ENCODE results near the gene KLK7.
"Not testable (repeated sequence)": the region's sequence is repeated elsewhere in the genome, so short reads cannot be mapped to it uniquely, and the experiment has no call there.

Gene KLK7

DNA sequence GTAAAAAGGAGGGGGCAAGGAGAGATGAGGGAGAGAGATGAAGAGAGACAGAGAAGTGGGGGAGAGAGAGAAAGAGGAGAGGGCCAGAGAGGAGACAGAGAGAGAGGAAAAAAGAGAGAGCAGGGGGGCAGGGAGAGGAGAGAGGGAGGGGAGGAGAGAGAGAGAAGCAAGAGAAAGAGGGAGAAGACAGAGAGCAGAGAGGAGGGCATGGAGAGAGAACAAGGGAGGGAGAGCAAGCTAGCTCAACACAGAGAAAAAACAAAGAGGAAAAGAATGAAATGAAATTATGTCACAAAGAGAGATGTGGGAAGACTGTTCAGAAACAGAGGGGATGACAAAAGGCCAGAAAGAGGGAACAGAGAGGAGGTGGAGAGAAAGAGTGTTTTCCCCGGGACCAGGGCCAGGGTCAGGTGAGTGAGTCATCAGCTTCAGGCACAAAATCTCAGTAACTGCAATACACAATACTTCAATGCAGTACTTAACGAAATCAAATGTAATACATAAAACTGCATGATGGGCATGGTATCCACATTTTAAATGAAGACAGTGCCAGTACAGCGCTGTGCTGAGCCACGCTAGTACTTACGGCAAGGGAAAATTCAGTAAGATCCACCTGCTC is 4.8 kb downstream of the KLK7 start:
- no peak for DNase-seq (ENCODE audit: low read depth in 2 of 2)

DNA sequence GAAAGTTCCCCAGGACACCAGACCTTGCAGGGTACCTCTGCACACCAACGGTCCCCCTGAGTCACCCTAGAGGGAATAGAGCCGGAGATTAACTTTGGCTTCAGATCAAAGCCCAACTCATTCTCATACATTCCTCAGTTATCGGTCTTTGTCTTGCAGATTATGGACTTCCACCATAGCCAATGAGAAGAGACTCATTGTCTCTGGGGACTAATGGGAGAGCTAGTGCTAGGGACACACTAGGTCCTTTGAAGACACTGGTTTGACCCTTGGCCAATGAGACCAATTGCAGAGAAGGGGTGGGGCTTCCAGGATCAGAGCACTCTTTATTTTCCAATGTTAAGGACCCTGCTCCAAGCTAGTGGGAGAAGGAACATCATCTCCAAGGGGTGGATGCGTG is 6.1 kb downstream of the KLK7 start:
- DNase-seq (ENCODE audit: low read depth in 2 of 2), result no peak

GRCh38 chr19:50975766-50976165 is 8.0 kb downstream of the KLK7 start:
- no peak for DNase-seq (ENCODE audit: low read depth in 2 of 2)

- DNase-seq (ENCODE audit: low read depth in 2 of 2), result no peak
Measured at GRCh38 chr19:50974702-50975556, 8.8 kb downstream of the KLK7 start.

DNA sequence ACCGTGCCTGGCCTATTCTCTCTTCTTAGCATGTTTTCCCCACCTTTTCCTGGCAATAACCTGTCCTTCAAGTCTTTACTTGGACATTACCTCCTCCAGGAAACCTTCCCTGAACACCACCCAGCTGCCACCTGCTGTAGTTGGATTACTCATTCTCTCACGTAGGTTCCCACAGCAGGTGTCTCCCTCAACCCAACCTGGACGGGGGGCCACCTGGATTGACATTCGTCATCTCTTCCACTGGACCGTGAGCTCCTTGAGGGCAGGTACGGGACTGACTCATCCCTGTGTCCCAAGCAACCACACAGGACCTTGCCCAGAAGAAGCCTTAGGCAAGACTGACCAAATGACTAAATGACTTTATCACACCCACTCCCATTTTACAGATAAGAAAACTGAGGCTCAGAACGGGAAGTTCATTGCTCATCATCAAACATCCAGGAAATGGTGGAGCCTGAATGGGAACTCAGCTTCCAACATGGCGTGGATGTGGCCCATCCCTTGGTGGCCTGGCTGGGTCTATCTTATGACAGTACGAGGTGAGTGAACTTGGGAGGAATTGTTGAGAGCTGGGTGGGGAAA is 10.8 kb downstream of the KLK7 start:
- no peak for DNase-seq (ENCODE audit: low read depth in 2 of 2)

- not testable (repeated sequence) for DNase-seq (ENCODE audit: low read depth in 2 of 2)
Measured at GRCh38 chr19:50969810-50970209, 13.9 kb downstream of the KLK7 start.

GRCh38 chr19:50969413-50969760 is 14.3 kb downstream of the KLK7 start, which contains the start of gene KLK6:
TSS of gene KLK6 (minus strand) at chr19:50969591. CDS start at chr19:50968104, 1,487 bp downstream.
- no peak for DNase-seq (ENCODE audit: low read depth in 2 of 2)

- DNase-seq (ENCODE audit: low read depth in 2 of 2), result no peak
Measured at GRCh38 chr19:50968716-50969412, 14.9 kb downstream of the KLK7 start.

DNA sequence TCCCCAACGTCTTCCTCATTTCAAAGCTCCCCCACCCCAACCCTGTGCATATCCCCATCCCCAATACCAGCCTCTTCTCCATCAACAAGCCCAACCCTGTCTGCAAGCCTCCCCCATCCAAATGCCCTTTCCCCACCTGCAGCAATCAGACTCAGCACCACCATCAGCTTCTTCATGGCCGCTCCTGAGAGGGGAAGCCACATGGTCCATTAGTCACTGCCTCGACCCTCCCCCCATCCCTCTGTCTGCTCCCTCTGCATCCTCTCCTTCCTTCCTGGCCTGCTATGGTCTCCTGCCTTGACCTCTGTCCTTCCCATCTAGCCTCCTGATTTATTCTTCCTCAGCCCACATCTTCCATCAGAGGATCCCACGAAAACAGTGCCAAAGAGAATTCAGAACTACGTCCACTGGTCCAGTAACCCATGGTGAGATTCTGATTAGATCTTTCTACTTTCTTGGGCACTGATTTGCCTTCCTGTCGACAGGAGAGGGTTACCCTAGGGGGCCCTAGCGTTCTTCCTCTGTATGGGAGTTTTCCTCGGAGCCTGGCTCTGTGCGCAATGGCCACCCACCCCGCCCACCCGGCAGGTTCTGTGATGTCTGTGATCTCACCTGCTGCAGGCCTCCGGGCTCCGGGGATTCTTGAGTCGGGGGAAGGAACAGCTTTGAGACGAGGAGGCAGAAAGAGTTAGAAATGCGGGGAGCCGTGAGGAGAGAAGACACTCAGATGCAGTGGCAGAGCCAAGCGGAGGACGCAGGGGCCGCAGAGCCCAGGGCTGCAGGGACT is 15.6 kb downstream of the KLK7 start:
- DNase-seq (ENCODE audit: low read depth in 2 of 2), result no peak

- no peak for DNase-seq (ENCODE audit: low read depth in 2 of 2)
Measured at GRCh38 chr19:50964266-50964665, 19.5 kb downstream of the KLK7 start.

DNA sequence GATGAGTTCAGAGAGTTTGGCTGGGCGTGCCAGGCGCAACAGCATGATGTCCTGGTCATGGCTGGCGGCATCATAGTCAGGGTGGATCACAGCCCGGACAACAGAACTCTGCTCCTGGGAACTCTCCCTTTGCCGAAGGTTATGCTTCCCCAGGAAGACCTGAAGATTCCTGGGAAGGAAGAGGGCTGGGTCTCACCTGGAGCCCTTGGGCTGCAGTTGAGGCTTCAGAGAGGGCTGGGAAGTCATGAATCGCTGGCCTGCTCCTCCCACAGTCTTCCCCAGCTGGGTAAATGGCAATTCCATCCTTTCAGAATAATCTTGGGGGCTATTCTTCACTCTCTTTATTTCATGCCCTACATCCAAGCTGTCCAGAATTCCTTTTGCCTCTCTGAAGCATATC is 20.3 kb downstream of the KLK7 start:
- no peak for DNase-seq (ENCODE audit: low read depth in 2 of 2)

DNA sequence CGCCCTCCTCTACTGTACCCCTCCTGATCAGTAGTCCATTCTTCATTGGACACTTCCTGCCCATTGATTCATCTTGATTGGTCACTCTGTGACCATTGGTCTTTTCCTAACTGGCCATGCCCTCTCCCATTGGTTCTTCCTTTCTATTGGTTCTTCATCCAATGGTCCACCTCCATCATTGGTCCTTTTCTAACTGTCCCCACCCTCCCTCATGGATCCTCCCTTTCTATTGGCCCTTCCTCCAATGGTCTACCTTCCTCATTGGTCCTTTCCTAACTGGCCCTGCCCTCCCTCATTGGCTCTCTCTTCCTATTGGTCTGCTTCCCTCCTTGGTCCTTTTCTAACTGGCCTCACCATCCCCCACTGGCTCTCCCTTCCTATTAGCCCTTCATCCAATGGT is 21.5 kb downstream of the KLK7 start:
- no peak for DNase-seq (ENCODE audit: low read depth in 2 of 2)

DNA sequence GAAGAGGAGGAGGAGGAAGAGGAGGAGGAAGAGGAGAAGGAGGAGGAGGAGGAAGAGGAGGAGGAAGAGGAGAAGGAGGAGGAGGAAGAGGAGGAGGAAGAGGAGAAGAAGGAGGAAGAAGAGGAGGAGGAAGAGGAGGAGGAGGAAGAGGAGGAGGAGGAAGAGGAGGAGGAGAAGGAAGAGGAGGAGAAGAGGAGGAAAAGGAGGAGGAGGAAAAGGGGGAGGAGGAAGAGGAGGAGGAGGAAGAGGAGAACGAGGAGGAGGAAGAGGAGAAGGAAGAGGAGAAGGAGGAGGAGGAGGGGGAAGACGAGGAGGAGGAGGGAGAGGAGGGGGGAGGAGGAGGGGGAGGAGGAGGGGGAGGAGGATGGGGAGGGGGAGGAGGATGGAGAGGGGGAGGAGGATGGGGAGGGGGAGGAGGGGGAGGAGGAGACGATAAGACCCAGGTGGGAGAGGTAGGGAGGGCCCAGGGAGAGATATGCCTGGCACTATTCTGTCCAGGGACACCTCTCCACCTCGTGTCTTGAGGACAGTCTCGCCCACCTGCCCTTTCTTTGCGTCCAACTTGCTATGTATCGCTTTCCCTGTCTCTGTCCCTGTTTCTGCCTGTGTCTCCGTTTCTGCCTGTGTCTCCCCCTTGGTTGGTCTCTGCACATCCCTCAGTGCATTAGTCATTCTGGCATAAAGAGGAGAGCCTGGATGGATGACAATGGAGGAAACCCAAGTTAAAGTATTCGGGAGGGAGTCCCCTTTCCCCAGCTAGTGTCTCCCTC is 23.8 kb downstream of the KLK7 start:
- no peak for DNase-seq (ENCODE audit: low read depth in 2 of 2)

- DNase-seq (ENCODE audit: low read depth in 2 of 2), result no peak
Measured at GRCh38 chr19:50957587-50957986, 26.1 kb downstream of the KLK7 start.

DNA sequence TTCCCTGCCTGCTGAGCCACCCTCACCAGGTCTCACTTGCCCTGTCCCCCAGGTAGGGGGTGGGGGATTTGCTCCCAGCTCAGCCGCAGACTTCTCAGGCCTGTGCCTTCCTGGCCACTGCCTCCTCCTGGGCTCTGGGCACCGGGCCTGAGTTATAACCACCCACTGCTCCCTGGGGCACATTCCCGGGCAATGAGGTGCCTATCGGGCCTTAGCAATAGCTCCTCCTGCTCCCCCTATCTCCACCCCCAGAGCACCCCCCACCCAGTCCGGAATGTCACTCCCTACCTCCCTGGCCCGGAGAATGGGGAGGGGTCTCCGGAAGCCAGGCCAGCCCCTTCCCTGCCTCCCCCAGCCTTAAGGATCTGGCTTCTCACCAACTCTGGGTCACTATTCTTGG is 30.8 kb downstream of the KLK7 start, which contains the start of gene KLK5:
Gene KLK5, minus strand, starts transcription at position 129 of the 400 bp plus-strand sequence. CDS start 381 bp downstream, outside the sequence.
- DNase-seq (ENCODE audit: low read depth in 2 of 2), result no peak

DNA sequence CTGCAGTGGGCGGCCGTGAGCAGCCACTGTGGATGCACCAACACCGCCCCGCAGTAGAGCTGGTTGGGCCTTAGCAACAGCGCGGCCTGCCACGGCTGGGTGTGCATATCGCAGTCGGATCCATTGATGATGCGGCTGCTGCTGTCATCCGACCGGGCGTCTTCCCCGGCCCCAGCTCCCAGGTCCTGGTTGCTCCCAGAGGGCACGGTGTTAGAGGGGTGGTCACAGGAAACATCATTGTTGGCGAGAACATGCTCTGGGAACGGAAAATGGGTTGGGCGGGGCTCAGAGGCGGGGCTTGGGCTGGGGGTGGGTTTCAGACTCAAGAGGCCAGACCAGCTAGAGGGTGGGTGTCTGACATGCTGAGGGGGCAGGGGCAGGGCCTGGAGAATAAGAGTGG is 33.9 kb downstream of the KLK7 start:
- DNase-seq (ENCODE audit: low read depth in 2 of 2), result no peak

DNA sequence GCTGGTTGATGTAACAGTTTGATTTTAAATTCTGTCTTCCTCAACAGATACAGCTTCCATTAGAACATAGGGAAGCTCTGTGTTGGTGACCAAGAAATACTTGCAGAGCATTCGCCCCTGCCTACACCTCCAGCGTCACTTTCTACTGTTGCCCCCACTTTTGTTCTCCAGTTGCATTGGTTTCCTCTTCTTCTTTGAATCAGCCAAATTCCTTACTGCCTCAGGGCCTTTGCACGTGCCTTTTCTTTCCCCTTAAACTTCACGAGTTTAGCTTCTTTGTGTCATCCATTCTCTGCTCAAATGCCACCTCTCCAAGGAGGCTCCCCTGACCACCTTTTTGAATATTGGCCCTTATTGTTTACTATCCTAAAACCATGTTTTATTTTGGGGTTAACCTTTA is 36.6 kb downstream of the KLK7 start:
- no peak for DNase-seq (ENCODE audit: low read depth in 2 of 2)

- no peak for DNase-seq (ENCODE audit: low read depth in 2 of 2)
Measured at GRCh38 chr19:50944795-50945194, 38.9 kb downstream of the KLK7 start.

GRCh38 chr19:50943074-50943828 is 40.5 kb downstream of the KLK7 start:
- DNase-seq (ENCODE audit: low read depth in 2 of 2), result no peak

DNA sequence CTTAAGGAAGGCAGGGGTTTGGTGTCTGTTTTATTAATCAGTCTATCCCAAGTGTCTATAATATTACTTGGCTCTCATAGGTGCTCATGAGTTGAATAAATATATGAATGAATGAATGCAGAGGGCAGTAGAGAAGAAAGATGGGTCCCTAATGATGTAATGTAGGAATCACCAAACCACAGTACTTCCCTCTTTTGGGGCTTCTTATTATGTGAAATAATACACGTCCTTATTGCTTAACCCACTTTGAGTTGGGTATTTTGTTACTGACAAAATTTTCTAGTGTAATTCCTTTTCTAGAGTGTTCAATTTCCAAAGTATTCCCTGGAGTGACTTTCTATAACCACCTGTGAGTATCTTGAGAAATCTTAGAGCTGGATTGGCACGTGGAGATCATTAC is 44.1 kb downstream of the KLK7 start:
- DNase-seq (ENCODE audit: low read depth in 2 of 2), result no peak

All from stimulated activated CD8-positive, alpha-beta memory T cell treated with anti-CD3 and anti-CD28 coated beads, Interleukin-2, amount 100 ng/mL, for 1 hour (primary cell).